ENCODE measurements around the gene HNF1B.

- TF ChIP-seq POLR2AphosphoS5 (IDR thresholded peaks at IDR 0.05; ENCODE audit: insufficient read depth, low read depth, low read length) (no peak), EZH2 (IDR thresholded peaks at IDR 0.05; ENCODE audit: borderline replicate concordance, low read depth, low read length, severe bottlenecking) (no peak), POLR2A (IDR thresholded peaks at IDR 0.05; ENCODE audit: low read depth, low read length) (no peak), CTCF (IDR thresholded peaks at IDR 0.05; ENCODE audit: extremely low read depth in 1 of 2, insufficient read depth in 1 of 2, low read depth in 1 of 2, low read length in 2 of 2) (peak; percentile 22 to 25), MAX (IDR thresholded peaks at IDR 0.05; ENCODE audit: insufficient read depth, insufficient read length) (no peak), MYC (IDR thresholded peaks at IDR 0.05; ENCODE audit: low read depth, low read length) (no peak)
These were observed 46.9 kb upstream of the HNF1B start for GRCh38 chr17:37791447-37792399.

All from endothelial cell of umbilical vein (primary cell).